AG04449 (cell line): ENCODE measurements around the gene RBL2.
A peak's percentile ranks its signal among the peaks of the same experiment; 100 is the strongest.

ENCODE experiments used
- CTCF ChIA-PET: fragments of 350-600 bp; formaldehyde crosslinking; extraction: SDS; loops from one replicate; lab custom pipeline; 2021; ENCODE audit warnings: antibody characterized with exemption; lab: Yijun Ruan, JAX
- POLR2A ChIA-PET: fragments of 400-600, 350-600 bp; formaldehyde crosslinking; extraction: SDS; loops from one replicate; lab custom pipeline; 2020; ENCODE audit warnings: antibody characterized with exemption, inconsistent platforms; lab: Yijun Ruan, JAX
- DNase-seq: peaks from one replicate; pipeline ENCODE4 v3.0.0-alpha.2; 2010; ENCODE audit warnings: low read depth, low spot score
- H3K4me3 ChIP-seq: 2 replicates; pipeline ENCODE4 v1.5.1; 2011; ENCODE audit warnings: low read depth, mild to moderate bottlenecking, control low read depth, low read length
- TF ChIP-seq, protein P1 (sequence below): IDR thresholded peaks from one replicate; pipeline ENCODE4 v1.5.1; 2011; ENCODE audit warnings: mild to moderate bottlenecking, moderate library complexity, low read length, control low read depth, inconsistent platforms; ENCODE audit not compliant: insufficient read depth; ENCODE audit errors: missing control alignments

The RBL2 gene

DNA sequence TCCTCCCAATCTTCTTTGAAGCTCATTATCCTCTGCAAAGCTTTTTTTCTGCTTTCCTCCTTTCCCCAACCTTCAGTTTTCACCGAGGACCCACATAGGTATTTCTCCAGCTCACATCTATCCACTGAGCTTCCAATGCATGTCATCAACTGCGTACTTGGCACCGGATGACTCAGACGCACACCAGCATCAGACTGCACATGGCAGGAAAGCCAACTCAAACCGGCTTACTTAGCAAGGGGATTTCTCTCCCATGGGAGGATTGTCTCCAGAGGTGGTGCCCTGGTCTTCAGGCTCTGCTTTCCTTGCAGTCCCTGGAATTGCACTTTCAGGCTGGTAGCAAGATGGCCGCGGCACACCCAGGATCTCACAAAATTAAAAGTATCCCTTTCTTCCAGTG is 70.4 kb downstream of the RBL2 start:
- no peak overlapping the region for H3K4me3 ChIP-seq
- POLR2A ChIA-PET, result interaction anchor here (0.6 kb wide), 1 partner anchor 414 kb away, joined by 3 read pairs; no protein-coding TSS in a partner anchor
- no peak for DNase-seq
- CTCF ChIA-PET, result interaction anchor here (1.3 kb wide), 1 partner anchor 11 kb away, joined by 3 read pairs; no protein-coding TSS in a partner anchor
- TF ChIP-seq, protein P1, sequence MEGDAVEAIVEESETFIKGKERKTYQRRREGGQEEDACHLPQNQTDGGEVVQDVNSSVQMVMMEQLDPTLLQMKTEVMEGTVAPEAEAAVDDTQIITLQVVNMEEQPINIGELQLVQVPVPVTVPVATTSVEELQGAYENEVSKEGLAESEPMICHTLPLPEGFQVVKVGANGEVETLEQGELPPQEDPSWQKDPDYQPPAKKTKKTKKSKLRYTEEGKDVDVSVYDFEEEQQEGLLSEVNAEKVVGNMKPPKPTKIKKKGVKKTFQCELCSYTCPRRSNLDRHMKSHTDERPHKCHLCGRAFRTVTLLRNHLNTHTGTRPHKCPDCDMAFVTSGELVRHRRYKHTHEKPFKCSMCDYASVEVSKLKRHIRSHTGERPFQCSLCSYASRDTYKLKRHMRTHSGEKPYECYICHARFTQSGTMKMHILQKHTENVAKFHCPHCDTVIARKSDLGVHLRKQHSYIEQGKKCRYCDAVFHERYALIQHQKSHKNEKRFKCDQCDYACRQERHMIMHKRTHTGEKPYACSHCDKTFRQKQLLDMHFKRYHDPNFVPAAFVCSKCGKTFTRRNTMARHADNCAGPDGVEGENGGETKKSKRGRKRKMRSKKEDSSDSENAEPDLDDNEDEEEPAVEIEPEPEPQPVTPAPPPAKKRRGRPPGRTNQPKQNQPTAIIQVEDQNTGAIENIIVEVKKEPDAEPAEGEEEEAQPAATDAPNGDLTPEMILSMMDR, result no peak

DNA sequence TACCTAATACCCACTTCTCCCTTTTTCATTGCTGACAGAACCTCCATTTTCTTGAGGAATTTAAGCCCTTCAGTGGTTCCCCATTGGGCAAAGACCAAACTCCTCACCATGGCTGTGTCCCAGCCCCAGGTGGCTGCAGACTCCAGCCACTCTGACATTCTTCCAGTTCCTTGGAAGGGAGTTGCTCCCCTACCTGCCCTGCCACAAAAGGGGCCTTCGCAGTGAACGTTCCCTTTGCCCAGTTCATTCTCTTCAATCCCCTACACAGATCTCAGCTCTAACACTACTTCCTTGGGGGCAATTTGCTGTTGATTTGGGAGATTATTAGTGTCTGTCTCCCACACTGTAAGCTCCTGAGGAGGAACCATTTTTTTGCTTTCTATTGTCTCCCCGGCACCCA is 72.0 kb downstream of the RBL2 start:
- ChIA-PET CTCF (no interaction called here), POLR2A (interaction anchor here (0.6 kb wide), 1 partner anchor 31 kb away, joined by 3 read pairs; no protein-coding TSS in a partner anchor)
- TF ChIP-seq, protein P1, result no peak
- no peak for DNase-seq
- H3K4me3 ChIP-seq, result no peak overlapping the region

DNA sequence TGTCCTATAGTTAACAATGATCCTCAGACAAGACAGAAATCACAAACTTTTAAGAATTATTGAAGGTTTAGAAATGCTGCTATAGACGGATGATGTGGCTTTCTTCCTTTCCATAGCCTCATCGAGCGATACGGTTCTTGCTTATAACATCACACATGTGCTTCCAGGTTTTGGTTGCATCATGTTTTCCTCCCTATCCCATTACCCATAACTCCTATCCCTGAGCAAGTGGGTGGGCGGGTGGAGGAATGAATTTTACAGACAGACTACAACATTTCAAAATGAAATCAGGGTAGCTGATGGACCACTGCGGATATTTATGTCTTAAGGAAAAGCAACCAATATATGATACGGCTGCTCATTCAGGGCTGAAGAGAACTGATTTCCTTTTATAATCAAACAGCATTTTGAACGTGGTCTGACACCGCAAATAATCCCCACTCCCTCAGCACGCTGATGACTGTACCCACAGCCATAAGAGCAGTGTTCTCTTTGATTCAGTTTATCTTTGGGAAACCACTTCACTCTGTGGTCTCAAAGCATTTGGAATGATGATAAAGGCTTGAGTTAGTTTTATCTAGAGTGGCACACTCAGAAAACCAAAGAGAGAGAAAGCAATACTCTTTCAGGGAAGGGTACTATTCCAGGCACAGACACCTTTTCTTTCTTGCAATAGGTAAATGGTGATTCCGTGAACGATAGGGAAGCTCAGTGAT is 73.4 kb downstream of the RBL2 start:
- TF ChIP-seq, protein P1, result no peak
- ChIA-PET POLR2A (no interaction called here), CTCF (interaction anchor here (4.3 kb wide), 1 partner anchor 11 kb away, joined by 25 read pairs; no protein-coding TSS in a partner anchor)
- no peak overlapping the region for H3K4me3 ChIP-seq
- DNase-seq, result no peak

DNA sequence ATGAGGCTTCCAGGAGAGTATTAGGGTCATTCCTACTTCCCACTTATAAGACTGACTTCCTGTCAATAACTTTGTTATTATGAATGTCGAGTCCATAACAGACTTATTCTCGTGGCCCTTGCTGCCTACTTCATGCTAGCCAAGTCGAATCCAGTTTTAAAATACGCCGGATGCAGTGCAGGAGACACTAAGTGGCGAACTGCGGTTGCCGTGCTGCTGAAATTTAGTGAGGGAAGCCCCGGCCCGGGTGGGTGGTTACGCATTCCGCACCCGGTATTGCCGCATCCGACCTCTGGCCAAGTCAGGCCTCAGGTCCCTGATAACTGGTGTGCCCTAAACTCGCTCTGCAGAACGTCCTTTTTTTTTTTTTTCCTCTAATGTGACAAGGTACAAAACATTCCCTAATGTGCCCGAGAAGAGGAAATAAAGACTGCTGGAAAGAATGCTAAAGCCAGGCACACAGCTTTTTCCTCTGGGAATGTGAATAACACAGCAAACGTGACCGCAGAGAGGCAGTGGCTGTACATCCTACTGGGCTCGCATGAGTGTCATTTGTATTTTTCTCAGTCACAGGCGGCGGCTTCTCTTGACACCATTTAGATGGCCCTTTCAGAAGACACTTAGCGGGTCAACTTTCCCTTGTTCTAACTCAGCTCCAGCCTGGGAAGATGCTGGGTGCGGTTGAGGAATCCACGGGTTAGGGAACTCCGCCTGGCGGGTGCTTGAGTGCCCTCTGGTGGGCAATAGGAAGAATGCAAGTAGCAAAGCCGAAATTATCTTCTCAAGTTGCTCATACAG is 75.8 kb downstream of the RBL2 start:
- DNase-seq, result no peak
- CTCF ChIA-PET, result interaction anchor here (0.6 to 4.3 kb wide), 16 partner anchors 8 to 1319 kb away, joined by 3 to 25 read pairs (median 3); partner anchors contain the start of genes FTO and RPGRIP1L
- no peak overlapping the region for H3K4me3 ChIP-seq
- TF ChIP-seq, protein P1, result peak; percentile 81
- POLR2A ChIA-PET, result no interaction called here

DNA sequence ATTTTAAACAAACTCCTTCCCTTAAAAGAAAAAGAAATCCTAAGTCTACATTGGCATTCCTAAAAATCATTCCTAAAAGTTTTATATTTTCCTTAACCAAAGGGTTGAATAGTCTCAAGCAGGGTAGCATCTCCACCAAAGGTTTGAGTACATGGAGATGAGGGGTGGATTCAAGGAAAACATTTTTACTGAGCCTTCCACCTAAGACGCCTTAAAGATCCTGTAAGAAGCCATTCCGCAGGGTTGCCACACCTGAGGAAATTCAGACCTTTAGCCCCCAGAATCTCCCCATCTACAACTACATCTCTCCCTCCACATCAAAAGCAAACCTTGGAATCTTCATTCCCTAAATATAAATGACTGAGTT is 76.4 kb downstream of the RBL2 start:
- TF ChIP-seq, protein P1, result no peak
- H3K4me3 ChIP-seq, result no peak overlapping the region
- ChIA-PET POLR2A (no interaction called here), CTCF (interaction anchor here (0.9 to 4.3 kb wide), 11 partner anchors 8 to 1320 kb away, joined by 3 to 25 read pairs (median 3); no protein-coding TSS in a partner anchor)
- DNase-seq, result no peak

DNA sequence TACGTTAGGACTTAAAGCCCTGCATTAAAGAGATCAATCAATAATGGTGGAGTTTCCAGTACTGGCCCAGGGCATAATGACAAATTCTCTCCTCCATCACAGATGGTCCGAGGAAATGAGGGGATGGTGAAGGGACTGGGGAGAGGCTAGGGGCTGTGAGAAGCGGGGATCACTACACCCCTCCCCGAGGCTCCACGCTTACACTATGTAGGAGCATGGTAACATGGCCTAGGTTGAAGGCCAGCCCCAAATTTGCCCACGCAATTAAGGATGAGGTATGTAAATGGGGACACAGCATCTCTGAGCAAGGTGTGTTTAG is 76.8 kb downstream of the RBL2 start:
- H3K4me3 ChIP-seq, result no peak overlapping the region
- TF ChIP-seq, protein P1, result no peak
- POLR2A ChIA-PET, result no interaction called here
- no peak for DNase-seq
- CTCF ChIA-PET, result no interaction called here
